ENCODE data around the gene DFFA.

- no peak for TF ChIP-seq EZH2 (IDR thresholded peaks at IDR 0.05; ENCODE audit: insufficient read depth, poor library complexity, severe bottlenecking)
- TF ChIP-seq EZH2phosphoT487 (IDR thresholded peaks at IDR 0.05; ENCODE audit: insufficient read depth, low read depth): no peak
Observed at GRCh38 chr1:10467078-10467477, 5.3 kb downstream of the DFFA start.
